DMS79 treated with DMSO at 0.1 percent for 48 hours (cell line): ENCODE results near the gene PLD5.
"Not testable (repeated sequence)": the region's sequence is repeated elsewhere in the genome, so short reads cannot be mapped to it uniquely, and the experiment has no call there.

Source experiments
- DNase-seq: peaks from one replicate; lab custom pipeline; 2025; lab: John Stamatoyannopoulos, UW

Gene PLD5

GRCh38 chr1:242146652-242147051, 377.8 kb downstream of the PLD5 start:
- DNase-seq, result no peak

- no peak for DNase-seq
Observed at GRCh38 chr1:242140836-242141235, 383.7 kb downstream of the PLD5 start.

GRCh38 chr1:242139986-242140385, 384.5 kb downstream of the PLD5 start:
- DNase-seq, result no peak

- DNase-seq, result no peak
Observed at GRCh38 chr1:242139442-242139841, 385.1 kb downstream of the PLD5 start.

GRCh38 chr1:242133796-242134195, 390.7 kb downstream of the PLD5 start:
- no peak for DNase-seq

GRCh38 chr1:242133351-242133750, 391.1 kb downstream of the PLD5 start:
- DNase-seq, result no peak

GRCh38 chr1:242132121-242132817, 392.2 kb downstream of the PLD5 start:
- no peak for DNase-seq

GRCh38 chr1:242128951-242129502, 395.5 kb downstream of the PLD5 start:
- no peak for DNase-seq

GRCh38 chr1:242120432-242120831, 404.1 kb downstream of the PLD5 start:
- DNase-seq, result no peak

GRCh38 chr1:242100921-242101320, 423.6 kb downstream of the PLD5 start:
- DNase-seq, result no peak

GRCh38 chr1:242097283-242097682, 427.2 kb downstream of the PLD5 start:
- not testable (repeated sequence) for DNase-seq

GRCh38 chr1:242093116-242093515, 431.4 kb downstream of the PLD5 start:
- no peak for DNase-seq

- DNase-seq, result no peak
Observed at GRCh38 chr1:242089911-242090310, 434.6 kb downstream of the PLD5 start.

GRCh38 chr1:242088875-242089274, 435.6 kb downstream of the PLD5 start:
- DNase-seq, result no peak

- DNase-seq, result no peak
Observed at GRCh38 chr1:242086706-242087105, 437.8 kb downstream of the PLD5 start.

GRCh38 chr1:242086093-242086492, 438.4 kb downstream of the PLD5 start:
- DNase-seq, result no peak

- no peak for DNase-seq
Observed at GRCh38 chr1:242083742-242084141, 440.8 kb downstream of the PLD5 start.

- DNase-seq, result no peak
Observed at GRCh38 chr1:242081446-242081845, 443.1 kb downstream of the PLD5 start.

GRCh38 chr1:242065813-242066212, 458.7 kb downstream of the PLD5 start:
- no peak for DNase-seq

- no peak for DNase-seq
Observed at GRCh38 chr1:242062271-242062670, 462.2 kb downstream of the PLD5 start.

- DNase-seq, result no peak
Observed at GRCh38 chr1:242059976-242060375, 464.5 kb downstream of the PLD5 start.

- not testable (repeated sequence) for DNase-seq
Observed at GRCh38 chr1:242058582-242058981, 465.9 kb downstream of the PLD5 start.

- DNase-seq, result not testable (repeated sequence)
Observed at GRCh38 chr1:242058181-242058580, 466.3 kb downstream of the PLD5 start.

GRCh38 chr1:242057745-242058115, 466.8 kb downstream of the PLD5 start:
- no peak for DNase-seq
